Measurements from ENCODE around the gene CIAO2B. TPM values are rescaled to one million over a fixed set of nuclear protein-coding genes. Genes with fewer than 3 reads are reported as not detected.

CIAO2B gene
- total RNA-seq, 2 donors from 2014 or later, result 105 to 146 TPM

- no peaks in the 10 kb centered on the region for H3K9me3 ChIP-seq
- H3K9ac ChIP-seq (ENCODE audit: low read depth in 2 of 2, low read length in 2 of 2), result peak overlapping the region in 1 of 2 donors; percentile 16
- peak; percentile 15 for TF ChIP-seq CTCF (IDR thresholded peaks at IDR 0.05)
- intact Hi-C loops (cut with DNase I), result no loop called here
- no peak overlapping the region for H3K27ac ChIP-seq
- H3K27me3 ChIP-seq, result peaks cover 15% of the 10 kb centered on the region
- H3K4me1 ChIP-seq, result no peaks in the 10 kb centered on the region
- H3K36me3 ChIP-seq, result no peaks in the 10 kb centered on the region
- peak; percentile 55 for DNase-seq
- H3K4me3 ChIP-seq, result peak overlapping the region; percentile 51
Observed at GRCh38 chr16:66924527-66925321, 9.5 kb downstream of the CIAO2B start.

GRCh38 chr16:66923866-66924265, 10.3 kb downstream of the CIAO2B start:
- Histone ChIP-seq H3K27me3 (peaks cover 15% of the 10 kb centered on the region), H3K9me3 (no peaks in the 10 kb centered on the region), H3K36me3 (no peaks in the 10 kb centered on the region), H3K4me3 (no peak overlapping the region), H3K4me1 (no peaks in the 10 kb centered on the region), H3K27ac (no peak overlapping the region), H3K9ac (ENCODE audit: low read depth in 2 of 2, low read length in 2 of 2) (peak overlapping the region; percentile 30 to 31)
- intact Hi-C loops (cut with DNase I), result no loop called here
- TF ChIP-seq CTCF (IDR thresholded peaks at IDR 0.05), result no peak
- DNase-seq, result no peak

GRCh38 chr16:66923247-66923731, 10.9 kb downstream of the CIAO2B start:
- Histone ChIP-seq H3K4me3 (no peak overlapping the region), H3K27ac (no peak overlapping the region), H3K9ac (ENCODE audit: low read depth in 2 of 2, low read length in 2 of 2) (peak overlapping the region; percentile 12 to 31), H3K36me3 (no peaks in the 10 kb centered on the region), H3K9me3 (no peaks in the 10 kb centered on the region), H3K4me1 (no peaks in the 10 kb centered on the region), H3K27me3 (peaks cover 15% of the 10 kb centered on the region)
- TF ChIP-seq CTCF (IDR thresholded peaks at IDR 0.05), result no peak
- no peak for DNase-seq
- intact Hi-C loops (cut with DNase I), result no loop called here

GRCh38 chr16:66921729-66922450, 12.3 kb downstream of the CIAO2B start:
- Histone ChIP-seq H3K9ac (ENCODE audit: low read depth in 2 of 2, low read length in 2 of 2) (no peak overlapping the region), H3K27me3 (peaks cover 15% of the 10 kb centered on the region), H3K4me1 (no peaks in the 10 kb centered on the region), H3K4me3 (no peak overlapping the region), H3K36me3 (no peaks in the 10 kb centered on the region), H3K27ac (no peak overlapping the region), H3K9me3 (no peaks in the 10 kb centered on the region)
- no peak for DNase-seq
- intact Hi-C loops (cut with DNase I), result no loop called here
- TF ChIP-seq CTCF (IDR thresholded peaks at IDR 0.05), result no peak

- Histone ChIP-seq H3K27ac (no peak overlapping the region), H3K4me3 (no peak overlapping the region), H3K9me3 (no peaks in the 10 kb centered on the region), H3K27me3 (peaks cover 15% of the 10 kb centered on the region), H3K36me3 (no peaks in the 10 kb centered on the region), H3K9ac (ENCODE audit: low read depth in 2 of 2, low read length in 2 of 2) (no peak overlapping the region), H3K4me1 (no peaks in the 10 kb centered on the region)
- intact Hi-C loops (cut with DNase I), result no loop called here
- TF ChIP-seq CTCF (IDR thresholded peaks at IDR 0.05), result no peak
- no peak for DNase-seq
Observed at GRCh38 chr16:66920924-66921680, 13.1 kb downstream of the CIAO2B start.
